Common myeloid progenitor, CD34-positive (primary cell): Measurements from ENCODE around the gene BTBD17.

Experiments used
- CTCF ChIA-PET: fragments of 350-600 bp; sonication (Branson Sonifier 250); formaldehyde crosslinking; loops from one replicate; lab custom pipeline; 2021; ENCODE audit warnings: antibody characterized with exemption; lab: Charles Lee
- POLR2A ChIA-PET: fragments of 350-600 bp; sonication (Branson Sonifier 250); formaldehyde crosslinking; loops from one replicate; lab custom pipeline; 2021; ENCODE audit warnings: antibody characterized with exemption; lab: Charles Lee
- DNase-seq, 3 donors: peaks; one replicate each; pipeline versions ENCODE4 v3.0.0 to v3.0.0-alpha.2; 2013
- H3K27ac ChIP-seq, 2 experiments: 1 replicate in 1 of 2; 2 replicates in 1 of 2; pipeline ENCODE4 v1.7.0; 2013; ENCODE audit warnings: inconsistent platforms in 2 of 2, low read length in 2 of 2, mild to moderate bottlenecking in 2 of 2, low read depth in 1 of 2, moderate library complexity in 1 of 2; ENCODE audit not compliant: severe bottlenecking in 2 of 2, insufficient read depth in 1 of 2, poor library complexity in 1 of 2
- H3K27me3 ChIP-seq, 5 experiments: replicated peaks in 2 of 5; 1 replicate in 3 of 5; 2 replicates in 2 of 5; pipeline versions ENCODE4 v1.6.1 to v1.7.0; 2013; ENCODE audit warnings: low read length in 4 of 5, mild to moderate bottlenecking in 2 of 5, moderate library complexity in 2 of 5, inconsistent platforms in 1 of 5; ENCODE audit not compliant: insufficient read depth in 5 of 5, control insufficient read depth in 4 of 5
- H3K36me3 ChIP-seq, 4 experiments: 1 replicate in 2 of 4; 2 replicates in 2 of 4; pipeline versions ENCODE4 v1.6.1 to v1.7.0; 2013; ENCODE audit warnings: low read length in 3 of 4, control low read depth in 1 of 4, mild to moderate bottlenecking in 1 of 4; ENCODE audit not compliant: control insufficient read depth in 4 of 4, insufficient read depth in 4 of 4
- H3K4me1 ChIP-seq, 4 experiments: 1 replicate in 3 of 4; 2 replicates in 1 of 4; pipeline versions ENCODE4 v1.6.1 to v1.7.1; 2013; ENCODE audit warnings: low read length in 3 of 4, mild to moderate bottlenecking in 3 of 4, control low read depth in 1 of 4, inconsistent platforms in 1 of 4, moderate library complexity in 1 of 4; ENCODE audit not compliant: control insufficient read depth in 4 of 4, insufficient read depth in 4 of 4; ENCODE audit errors: control extremely low read depth in 1 of 4
- H3K4me3 ChIP-seq, 7 experiments: 1 replicate in 4 of 7; 2 replicates in 3 of 7; pipeline versions ENCODE4 v1.5.1 to v1.7.0; 2013; ENCODE audit warnings: mild to moderate bottlenecking in 7 of 7, low read length in 6 of 7, moderate library complexity in 6 of 7, inconsistent platforms in 2 of 7, low read depth in 2 of 7, control low read depth in 1 of 7; ENCODE audit not compliant: insufficient read depth in 4 of 7, control insufficient read depth in 1 of 7; ENCODE audit errors: extremely low read depth in 1 of 7
- H3K9me3 ChIP-seq, 5 experiments: 1 replicate in 4 of 5; 2 replicates in 1 of 5; pipeline versions ENCODE4 v1.6.1 to v1.7.1; 2013; ENCODE audit warnings: low read length in 4 of 5, mild to moderate bottlenecking in 2 of 5, inconsistent platforms in 1 of 5, low read depth in 1 of 5, moderate library complexity in 1 of 5; ENCODE audit not compliant: control insufficient read depth in 4 of 5, insufficient read depth in 2 of 5; ENCODE audit errors: control extremely low read depth in 1 of 5
- WGBS: methylation state at CpG from one replicate; pipeline ENCODE4 v1.1.5; 2013; ENCODE audit not compliant: insufficient coverage; 5-methylcytosine and 5-hydroxymethylcytosine counted together

Gene BTBD17

GRCh38 chr17:74347646-74348045 is 14.0 kb downstream of the BTBD17 start:
- DNase-seq = no peak
- peaks cover 0 to 31% (median 22%) of the 10 kb centered on the region in 5 experiments for H3K27me3 ChIP-seq
- no peaks in the 10 kb centered on the region for H3K9me3 ChIP-seq
- CTCF ChIA-PET = interaction anchor here (0.9 to 18.8 kb wide), 5 partner anchors 9 to 47 kb away, joined by 3 to 185 read pairs (median 5); no protein-coding TSS in a partner anchor
- 88% methylated on average over 11 of the region's 14 CpGs for WGBS
- peaks cover 0 to 7% (median 3%) of the 10 kb centered on the region in 4 experiments for H3K4me1 ChIP-seq
- no peaks in the 10 kb centered on the region for H3K36me3 ChIP-seq
- H3K4me3 ChIP-seq = no peak overlapping the region
- H3K27ac ChIP-seq = no peak overlapping the region
- POLR2A ChIA-PET = no interaction called here

DNA sequence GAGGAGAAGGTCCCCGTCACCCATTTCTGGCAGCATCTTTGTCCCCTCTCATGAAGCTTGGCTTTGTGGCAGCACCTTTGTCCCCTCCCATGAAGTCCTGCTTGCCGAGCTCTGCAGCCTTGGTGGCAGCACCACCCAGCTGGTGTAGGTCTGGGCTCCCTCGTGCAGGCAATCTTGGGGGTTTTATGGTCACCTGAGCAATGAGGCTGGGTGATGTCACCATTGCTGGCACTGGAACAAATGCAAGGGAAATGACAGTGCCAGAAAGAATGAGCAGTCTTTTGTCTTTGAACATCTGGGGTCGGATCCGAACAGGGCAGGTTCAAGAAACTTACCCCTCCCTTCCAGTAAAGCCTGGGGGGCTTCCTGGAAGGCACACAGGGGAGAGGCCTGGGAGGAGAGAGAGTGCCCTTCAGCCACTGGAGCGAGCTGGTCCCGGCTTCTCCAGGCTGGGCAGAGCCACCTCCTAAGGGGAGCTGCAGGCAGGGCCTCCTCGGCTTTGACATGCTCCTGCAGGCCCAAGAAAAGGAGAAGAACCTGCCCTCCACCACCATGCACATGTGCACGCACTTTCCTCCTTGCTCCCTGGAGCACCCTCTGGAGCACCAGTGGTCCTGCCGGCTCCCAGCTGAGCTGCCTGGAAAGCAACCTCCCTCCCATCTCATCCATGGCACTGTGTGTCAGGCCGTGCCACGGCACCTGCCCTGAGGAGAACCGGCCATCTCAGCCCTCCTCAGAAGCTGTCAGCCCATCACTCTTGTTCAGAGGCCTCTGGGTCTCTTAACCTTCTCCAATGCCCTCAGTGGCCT is 16.0 kb downstream of the BTBD17 start:
- WGBS = 90% methylated on average over 9 of the region's 13 CpGs
- peak in 1 of 3 donors; percentile 49 for DNase-seq
- no peaks in the 10 kb centered on the region for H3K4me1 ChIP-seq
- ChIA-PET CTCF (interaction anchor here (0.9 to 18.8 kb wide), 6 partner anchors 14 to 49 kb away, joined by 3 to 185 read pairs (median 4); partner anchors contain the start of gene BTBD17), POLR2A (no interaction called here)
- no peak overlapping the region for H3K27ac ChIP-seq
- no peak overlapping the region for H3K4me3 ChIP-seq
- H3K9me3 ChIP-seq = no peaks in the 10 kb centered on the region
- peaks cover 0 to 14% (median 6%) of the 10 kb centered on the region in 5 experiments for H3K27me3 ChIP-seq
- no peaks in the 10 kb centered on the region for H3K36me3 ChIP-seq

GRCh38 chr17:74344658-74345057 is 17.0 kb downstream of the BTBD17 start:
- Histone ChIP-seq H3K27me3 (peaks cover 0 to 10% (median 2%) of the 10 kb centered on the region in 5 experiments), H3K9me3 (no peaks in the 10 kb centered on the region), H3K4me3 (no peak overlapping the region), H3K4me1 (no peaks in the 10 kb centered on the region), H3K27ac (no peak overlapping the region), H3K36me3 (no peaks in the 10 kb centered on the region)
- POLR2A ChIA-PET = no interaction called here
- WGBS = 97% methylated on average over 17 of the region's 21 CpGs
- CTCF ChIA-PET = interaction anchor here (1.0 to 1.5 kb wide), 3 partner anchors 13 to 258 kb away, joined by 3 to 5 read pairs (median 3); partner anchors contain the start of gene BTBD17
- DNase-seq = no peak

DNA sequence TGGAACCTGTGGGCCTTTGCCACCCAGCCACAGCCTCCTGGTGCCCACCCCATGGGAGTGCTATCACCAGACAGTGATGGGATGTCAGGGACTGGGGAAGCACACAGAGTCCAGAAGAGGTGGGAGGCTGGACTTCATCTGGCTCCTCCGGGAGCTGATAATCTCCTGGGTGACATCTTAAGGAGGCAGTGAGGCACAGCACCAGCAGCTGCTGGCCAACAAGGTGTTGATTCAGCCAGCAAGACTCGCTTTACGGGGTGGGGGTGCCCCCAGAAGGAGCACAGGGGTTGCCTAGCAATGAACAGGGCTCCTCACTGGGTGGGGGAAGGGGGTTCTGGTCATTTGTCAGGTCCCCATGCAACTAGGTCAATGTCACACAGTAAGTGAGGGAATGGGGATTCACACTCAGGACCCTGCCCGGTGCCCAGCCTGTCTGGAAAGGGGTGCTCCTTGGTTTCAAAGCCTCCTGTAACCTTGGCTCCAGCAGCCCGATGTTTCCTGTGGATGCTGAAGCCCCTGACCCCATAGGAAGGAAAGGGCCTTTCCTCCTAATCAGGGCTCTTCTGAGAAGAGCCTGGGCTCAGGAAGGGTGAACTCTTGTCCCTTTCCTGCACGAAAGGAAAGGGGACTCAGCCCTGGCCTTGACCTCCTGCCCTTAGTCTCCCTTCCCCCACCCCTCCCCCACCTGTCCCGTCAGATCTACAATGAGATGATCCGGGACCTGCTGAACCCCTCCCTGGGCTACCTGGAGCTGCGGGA is 18.0 kb downstream of the BTBD17 start:
- no peak overlapping the region for H3K4me3 ChIP-seq
- no peaks in the 10 kb centered on the region for H3K9me3 ChIP-seq
- DNase-seq = no peak
- no peaks in the 10 kb centered on the region for H3K36me3 ChIP-seq
- no peaks in the 10 kb centered on the region for H3K4me1 ChIP-seq
- 85% methylated on average over 7 of the region's 9 CpGs for WGBS
- no peak overlapping the region for H3K27ac ChIP-seq
- POLR2A ChIA-PET = no interaction called here
- CTCF ChIA-PET = interaction anchor here (1.0 to 1.3 kb wide), 3 partner anchors 9 to 259 kb away, joined by 3 read pairs; no protein-coding TSS in a partner anchor
- peaks cover 0 to 10% (median 0%) of the 10 kb centered on the region in 5 experiments for H3K27me3 ChIP-seq

DNA sequence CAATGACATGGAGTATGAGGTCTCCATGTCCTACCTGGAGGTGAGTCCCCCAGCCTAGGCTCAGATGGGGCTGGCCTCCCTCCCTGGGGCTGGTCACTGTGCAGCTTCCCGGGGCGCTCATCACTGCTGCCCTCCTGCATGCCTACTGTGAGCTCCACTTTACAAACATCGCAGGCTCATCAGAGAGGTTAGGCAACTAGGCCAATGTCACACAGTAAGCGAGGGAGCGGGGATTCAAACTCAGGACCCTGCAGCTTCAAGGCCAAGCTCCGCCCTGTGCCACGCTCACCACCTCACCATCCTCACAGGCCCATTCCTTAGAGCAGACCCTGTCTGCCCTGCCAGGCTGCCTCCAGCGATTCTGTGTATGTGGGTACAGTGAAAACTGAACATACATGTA is 18.5 kb downstream of the BTBD17 start:
- no peak overlapping the region for H3K4me3 ChIP-seq
- H3K36me3 ChIP-seq = no peaks in the 10 kb centered on the region
- H3K9me3 ChIP-seq = no peaks in the 10 kb centered on the region
- H3K4me1 ChIP-seq = no peaks in the 10 kb centered on the region
- H3K27ac ChIP-seq = no peak overlapping the region
- no peak for DNase-seq
- ChIA-PET POLR2A (no interaction called here), CTCF (interaction anchor here (1.0 to 1.3 kb wide), 3 partner anchors 10 to 42 kb away, joined by 3 to 4 read pairs (median 3); partner anchors contain the start of gene GPR142)
- peaks cover 0 to 8% (median 0%) of the 10 kb centered on the region in 5 experiments for H3K27me3 ChIP-seq
- WGBS = 73% methylated on average over 3 of the region's 8 CpGs

- H3K27ac ChIP-seq = no peak overlapping the region
- H3K27me3 ChIP-seq = peaks cover 0 to 6% (median 0%) of the 10 kb centered on the region in 5 experiments
- H3K9me3 ChIP-seq = no peaks in the 10 kb centered on the region
- 81% methylated on average over 7 of the region's 10 CpGs for WGBS
- POLR2A ChIA-PET = no interaction called here
- CTCF ChIA-PET = interaction anchor here (1.2 kb wide), 1 partner anchor 25 kb away, joined by 4 read pairs; the partner anchor contains the start of gene GPR142
- no peak overlapping the region for H3K4me3 ChIP-seq
- no peaks in the 10 kb centered on the region for H3K4me1 ChIP-seq
- no peaks in the 10 kb centered on the region for H3K36me3 ChIP-seq
- no peak for DNase-seq
Observed at GRCh38 chr17:74342224-74342623, 19.4 kb downstream of the BTBD17 start.
